ENCODE data around the gene PHKA2. TPM values are rescaled to one million over a fixed set of nuclear protein-coding genes. Genes with fewer than 3 reads are reported as not detected.

Gene PHKA2
- total RNA-seq, 1 donor from 2014 or later, result 26.4 TPM

DNA sequence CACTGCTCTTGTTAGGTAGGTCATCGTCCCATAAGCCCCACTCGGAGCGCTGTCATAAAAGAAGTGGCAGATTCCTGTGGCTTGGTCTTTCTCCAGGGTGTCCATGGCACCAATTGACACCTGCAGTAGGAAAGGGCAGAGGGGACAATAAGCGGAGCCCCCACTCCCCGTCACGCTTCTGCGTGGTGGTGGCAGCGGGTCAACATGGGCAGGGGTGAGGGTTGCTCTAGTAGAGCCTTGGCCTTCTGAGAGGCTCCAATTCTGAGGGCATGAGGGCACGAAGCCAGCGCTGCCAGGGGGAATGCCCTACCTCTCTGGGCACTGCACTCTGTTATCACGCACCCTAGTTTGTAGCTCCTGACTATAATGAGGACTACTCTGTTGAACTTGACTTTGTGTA lies 90.4 kb downstream of the PHKA2 start:
- no peaks in the 10 kb centered on the region for H3K9me3 Mint-ChIP-seq (ENCODE audit: unreplicated experiment)
- H3K4me3 Mint-ChIP-seq (ENCODE audit: unreplicated experiment), result no peak overlapping the region
- peaks cover 13% of the 10 kb centered on the region for H3K4me1 Mint-ChIP-seq (ENCODE audit: unreplicated experiment)
- TF ChIP-seq, protein P1, sequence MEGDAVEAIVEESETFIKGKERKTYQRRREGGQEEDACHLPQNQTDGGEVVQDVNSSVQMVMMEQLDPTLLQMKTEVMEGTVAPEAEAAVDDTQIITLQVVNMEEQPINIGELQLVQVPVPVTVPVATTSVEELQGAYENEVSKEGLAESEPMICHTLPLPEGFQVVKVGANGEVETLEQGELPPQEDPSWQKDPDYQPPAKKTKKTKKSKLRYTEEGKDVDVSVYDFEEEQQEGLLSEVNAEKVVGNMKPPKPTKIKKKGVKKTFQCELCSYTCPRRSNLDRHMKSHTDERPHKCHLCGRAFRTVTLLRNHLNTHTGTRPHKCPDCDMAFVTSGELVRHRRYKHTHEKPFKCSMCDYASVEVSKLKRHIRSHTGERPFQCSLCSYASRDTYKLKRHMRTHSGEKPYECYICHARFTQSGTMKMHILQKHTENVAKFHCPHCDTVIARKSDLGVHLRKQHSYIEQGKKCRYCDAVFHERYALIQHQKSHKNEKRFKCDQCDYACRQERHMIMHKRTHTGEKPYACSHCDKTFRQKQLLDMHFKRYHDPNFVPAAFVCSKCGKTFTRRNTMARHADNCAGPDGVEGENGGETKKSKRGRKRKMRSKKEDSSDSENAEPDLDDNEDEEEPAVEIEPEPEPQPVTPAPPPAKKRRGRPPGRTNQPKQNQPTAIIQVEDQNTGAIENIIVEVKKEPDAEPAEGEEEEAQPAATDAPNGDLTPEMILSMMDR (IDR thresholded peaks at IDR 0.05), result no peak
- H3K36me3 Mint-ChIP-seq (ENCODE audit: unreplicated experiment), result no peaks in the 10 kb centered on the region
- no peak overlapping the region for H3K27ac Mint-ChIP-seq (ENCODE audit: unreplicated experiment)
- no peaks in the 10 kb centered on the region for H3K27me3 Mint-ChIP-seq (ENCODE audit: unreplicated experiment)
- DNase-seq (ENCODE audit: extremely low spot score, unreplicated experiment), result no peak

DNA sequence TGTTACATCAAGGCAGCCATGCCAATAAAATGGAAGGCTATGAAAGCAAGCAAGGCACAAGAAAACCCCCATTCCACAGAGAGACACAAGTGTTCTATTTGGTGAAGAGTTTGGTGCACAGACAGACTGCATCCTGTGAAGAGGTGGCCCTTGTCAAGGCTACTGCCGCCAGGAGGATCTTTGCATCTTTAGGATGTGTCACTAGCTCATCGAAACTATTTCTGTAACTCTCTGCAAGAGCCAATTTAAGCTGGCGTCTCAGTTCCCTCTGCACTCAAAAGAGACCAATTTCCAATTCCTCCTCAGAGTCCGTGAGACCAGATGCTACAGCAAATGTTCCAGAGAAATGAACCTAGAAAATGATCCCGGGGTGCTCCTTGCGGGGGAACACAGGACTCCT lies 91.0 kb downstream of the PHKA2 start:
- Mint-ChIP-seq H3K27ac (ENCODE audit: unreplicated experiment) (no peak overlapping the region), H3K4me3 (ENCODE audit: unreplicated experiment) (no peak overlapping the region), H3K4me1 (ENCODE audit: unreplicated experiment) (peaks cover 13% of the 10 kb centered on the region), H3K9me3 (ENCODE audit: unreplicated experiment) (no peaks in the 10 kb centered on the region), H3K36me3 (ENCODE audit: unreplicated experiment) (no peaks in the 10 kb centered on the region), H3K27me3 (ENCODE audit: unreplicated experiment) (no peaks in the 10 kb centered on the region)
- no peak for DNase-seq (ENCODE audit: extremely low spot score, unreplicated experiment)
- TF ChIP-seq, protein P1 (IDR thresholded peaks at IDR 0.05), result no peak

DNA sequence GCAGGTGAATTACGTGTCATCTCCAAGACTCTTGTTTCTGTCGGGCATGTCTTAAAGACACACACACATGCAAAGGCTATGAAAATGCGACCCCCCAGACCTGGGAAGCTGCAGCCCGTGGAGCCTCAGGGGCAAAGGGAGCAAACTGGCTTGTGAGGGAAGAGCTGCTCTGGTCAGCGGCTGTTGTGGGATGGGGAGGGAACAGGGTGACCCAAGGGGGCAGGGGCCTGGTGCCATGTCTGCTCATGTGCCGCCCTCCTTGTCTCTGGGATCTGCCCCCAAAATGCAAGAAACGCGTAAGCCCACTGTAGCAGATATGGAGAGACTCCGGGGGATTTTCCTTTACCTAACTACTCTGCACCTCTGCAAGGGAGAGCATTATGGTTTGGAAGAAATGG lies 92.4 kb downstream of the PHKA2 start:
- Mint-ChIP-seq H3K4me1 (ENCODE audit: unreplicated experiment) (peaks cover 22% of the 10 kb centered on the region), H3K36me3 (ENCODE audit: unreplicated experiment) (no peaks in the 10 kb centered on the region), H3K27me3 (ENCODE audit: unreplicated experiment) (no peaks in the 10 kb centered on the region), H3K9me3 (ENCODE audit: unreplicated experiment) (no peaks in the 10 kb centered on the region), H3K27ac (ENCODE audit: unreplicated experiment) (no peak overlapping the region), H3K4me3 (ENCODE audit: unreplicated experiment) (no peak overlapping the region)
- TF ChIP-seq, protein P1 (IDR thresholded peaks at IDR 0.05), result no peak
- no peak for DNase-seq (ENCODE audit: extremely low spot score, unreplicated experiment)

DNA sequence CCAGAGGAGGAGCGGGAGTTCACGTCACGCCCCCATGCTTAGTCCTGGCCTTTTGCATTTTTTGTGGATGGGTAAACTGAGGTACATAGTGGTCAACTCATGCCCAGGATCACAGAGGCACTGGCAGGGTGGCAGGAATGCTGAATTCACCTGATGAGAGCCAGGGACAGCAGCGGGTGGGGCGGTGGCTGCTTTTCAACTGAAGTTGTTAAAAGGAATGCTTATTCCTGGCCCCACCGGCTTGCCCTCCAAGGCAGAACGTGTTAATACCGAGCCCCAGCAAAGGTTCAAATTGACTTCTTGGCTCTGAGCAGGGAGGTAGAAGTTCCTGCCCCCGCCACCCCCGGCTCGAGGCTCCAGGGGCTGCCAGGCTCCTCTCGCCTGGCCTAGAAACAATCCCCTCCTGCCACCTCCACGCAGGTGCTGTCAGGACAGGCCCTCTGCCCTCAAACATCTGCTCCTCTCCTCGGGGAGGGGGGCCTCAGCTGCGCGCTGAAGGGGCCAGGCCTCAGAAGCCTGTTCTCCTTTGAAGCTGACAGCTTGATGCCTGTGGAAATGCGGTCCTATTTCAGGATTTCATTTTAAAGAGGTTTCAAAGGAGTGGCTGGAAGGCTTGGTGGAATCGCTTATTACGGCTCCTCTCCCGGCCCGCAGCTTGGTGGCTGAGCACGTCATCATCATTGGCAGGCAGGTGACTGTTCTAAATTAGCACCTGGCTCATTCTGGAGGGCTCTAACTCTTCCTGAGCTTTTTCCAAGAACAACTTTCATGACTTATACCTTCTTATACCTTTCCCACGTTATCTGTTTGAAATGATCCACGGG lies 93.0 kb downstream of the PHKA2 start:
- Mint-ChIP-seq H3K27me3 (ENCODE audit: unreplicated experiment) (no peaks in the 10 kb centered on the region), H3K4me1 (ENCODE audit: unreplicated experiment) (peaks cover 25% of the 10 kb centered on the region), H3K9me3 (ENCODE audit: unreplicated experiment) (no peaks in the 10 kb centered on the region), H3K27ac (ENCODE audit: unreplicated experiment) (no peak overlapping the region), H3K4me3 (ENCODE audit: unreplicated experiment) (no peak overlapping the region), H3K36me3 (ENCODE audit: unreplicated experiment) (no peaks in the 10 kb centered on the region)
- TF ChIP-seq, protein P1 (IDR thresholded peaks at IDR 0.05), result no peak
- DNase-seq (ENCODE audit: extremely low spot score, unreplicated experiment), result no peak

DNA sequence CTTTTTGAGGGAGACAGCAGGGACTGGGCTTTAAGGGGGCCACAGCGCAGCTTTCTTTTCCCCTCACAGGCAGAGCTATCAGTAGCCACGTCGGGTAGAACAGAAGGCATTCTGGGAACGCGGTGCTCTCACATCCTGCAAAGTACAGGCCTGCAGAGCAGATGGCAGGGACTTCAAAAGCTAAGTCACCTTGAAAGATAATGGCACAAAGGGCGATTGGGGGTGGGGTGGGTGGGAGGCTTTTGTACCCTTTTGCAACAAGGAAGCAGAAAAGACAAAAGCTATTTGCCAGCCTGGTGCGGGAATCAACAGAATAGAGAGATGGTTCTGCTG lies 93.9 kb downstream of the PHKA2 start:
- DNase-seq (ENCODE audit: extremely low spot score, unreplicated experiment), result no peak
- Mint-ChIP-seq H3K36me3 (ENCODE audit: unreplicated experiment) (no peaks in the 10 kb centered on the region), H3K27ac (ENCODE audit: unreplicated experiment) (no peak overlapping the region), H3K9me3 (ENCODE audit: unreplicated experiment) (no peaks in the 10 kb centered on the region), H3K4me3 (ENCODE audit: unreplicated experiment) (no peak overlapping the region), H3K27me3 (ENCODE audit: unreplicated experiment) (no peaks in the 10 kb centered on the region), H3K4me1 (ENCODE audit: unreplicated experiment) (peaks cover 27% of the 10 kb centered on the region)
- TF ChIP-seq, protein P1 (IDR thresholded peaks at IDR 0.05), result no peak

Measured in osteocyte (in vitro differentiated cells).